HepG2 (cell line): ENCODE results near the gene SPAG7. TPM values are rescaled to one million over a fixed set of nuclear protein-coding genes. Genes with fewer than 3 reads are reported as not detected.

Experiments used
- BHLHE40 ChIP-seq: IDR thresholded peaks from 2 replicates; pipeline ENCODE4 v1.6.1; 2011; ENCODE audit warnings: low read length, improper control_type of control experiment
- HIC2 ChIP-seq: sonication (generic); formaldehyde crosslinking; IDR thresholded peaks from 2 replicates; pipeline ENCODE4 v1.9.0; 2022; ENCODE audit warnings: low read depth, missing genetic modification reagents
- MED13 ChIP-seq: sonication (generic); formaldehyde crosslinking; IDR thresholded peaks from 2 replicates; pipeline ENCODE4 v1.5.0; 2020; ENCODE audit warnings: missing genetic modification reagents
- MIER3 ChIP-seq: IDR thresholded peaks from 2 replicates; pipeline ENCODE4 v1.6.1; 2016; ENCODE audit warnings: missing compliant biosample characterization, borderline replicate concordance
- PRMT3 ChIP-seq: sonication (generic); formaldehyde crosslinking; IDR thresholded peaks from 2 replicates; pipeline ENCODE4 v1.8.1; 2022; ENCODE audit warnings: low read depth, mild to moderate bottlenecking, moderate library complexity, missing genetic modification reagents, borderline replicate concordance
- SAP130 ChIP-seq: IDR thresholded peaks from 2 replicates; pipeline ENCODE4 v1.6.1; 2016; ENCODE audit warnings: low read depth
- SRSF1 ChIP-seq: fragments of 200-400 bp; formaldehyde crosslinking; optimal IDR thresholded peaks from 2 replicates; pipeline ENCODE3; 2017; ENCODE audit warnings: mild to moderate bottlenecking, low read depth, low read length, moderate library complexity
- STAG1 ChIP-seq: sonication (generic); formaldehyde crosslinking; IDR thresholded peaks from 2 replicates; pipeline ENCODE4 v1.4.0; 2020; ENCODE audit warnings: missing genetic modification reagents
- TCF7 ChIP-seq: sonication (generic); IDR thresholded peaks from 2 replicates; pipeline ENCODE4 v1.6.1; 2016; ENCODE audit warnings: antibody characterized with exemption, low read depth
- ZBTB26 ChIP-seq: IDR thresholded peaks from 2 replicates; pipeline ENCODE4 v1.6.1; 2016; ENCODE audit warnings: missing compliant biosample characterization, missing genetic modification reagents, borderline replicate concordance
- ZBTB49 ChIP-seq: sonication (generic); formaldehyde crosslinking; IDR thresholded peaks from 2 replicates; pipeline ENCODE4 v1.4.0; 2020; ENCODE audit warnings: missing genetic modification reagents, borderline replicate concordance
- ZNF18 ChIP-seq: sonication (generic); formaldehyde crosslinking; IDR thresholded peaks from 2 replicates; pipeline ENCODE4 v1.8.0; 2022; ENCODE audit warnings: mild to moderate bottlenecking, missing genetic modification reagents; ENCODE audit not compliant: insufficient replicate concordance
- ZNF225 ChIP-seq: sonication (generic); formaldehyde crosslinking; IDR thresholded peaks from 2 replicates; pipeline ENCODE4 v1.4.0; 2020; ENCODE audit warnings: mild to moderate bottlenecking, missing genetic modification reagents
- ZNF256 ChIP-seq: sonication (generic); formaldehyde crosslinking; conservative IDR thresholded peaks from 2 replicates; pipeline ENCODE4 v1.4.0; 2020; ENCODE audit warnings: missing genetic modification reagents
- ZNF30 ChIP-seq: sonication (generic); formaldehyde crosslinking; IDR thresholded peaks from 2 replicates; pipeline ENCODE4 v1.5.0; 2020; ENCODE audit warnings: mild to moderate bottlenecking, missing genetic modification reagents
- ZNF441 ChIP-seq: sonication (generic); formaldehyde crosslinking; IDR thresholded peaks from 2 replicates; pipeline ENCODE4 v1.7.0; 2021; ENCODE audit warnings: missing genetic modification reagents, borderline replicate concordance
- ZNF484 ChIP-seq: sonication (generic); formaldehyde crosslinking; IDR thresholded peaks from 2 replicates; pipeline ENCODE4 v1.5.1; 2020; ENCODE audit warnings: mild to moderate bottlenecking, low read depth, missing genetic modification reagents, borderline replicate concordance
- ZNF556 ChIP-seq: sonication (generic); formaldehyde crosslinking; IDR thresholded peaks from 2 replicates; pipeline ENCODE4 v1.4.0; 2020; ENCODE audit warnings: mild to moderate bottlenecking, missing genetic modification reagents, borderline replicate concordance
- ZNF605 ChIP-seq: sonication (generic); formaldehyde crosslinking; IDR thresholded peaks from 2 replicates; pipeline ENCODE4 v1.8.0; 2022; ENCODE audit warnings: mild to moderate bottlenecking, missing genetic modification reagents
- ZNF7 ChIP-seq: IDR thresholded peaks from 2 replicates; pipeline ENCODE4 v1.6.1; 2016; ENCODE audit warnings: missing biosample characterization, missing genetic modification reagents
- ZNF790 ChIP-seq: sonication (generic); formaldehyde crosslinking; IDR thresholded peaks from 2 replicates; pipeline ENCODE4 v1.8.0; 2022; ENCODE audit warnings: missing genetic modification reagents, mild to moderate bottlenecking, borderline replicate concordance
- polyA plus RNA-seq, 8 experiments: library from polyadenylated mRNA; depleted of rRNA in 3 of 8; stranded (reverse) in 7 of 8; unstranded in 1 of 8; fragments of >200 nt; fragmentation: Illumina TruSeq in 4 of 8; extraction: Trizol in 4 of 8; gene quantifications; 2 replicates each; pipeline versions ENCODE4 v1.2.1 to v1.2.3, GENCODE V29; 2011 to 2016; ENCODE audit warnings: low read depth in 4 of 8, missing spikeins in 1 of 8, mixed read lengths in 1 of 8; ENCODE audit not compliant: insufficient read depth in 1 of 8
- total RNA-seq, 5 experiments: library from RNA; depleted of rRNA; stranded (reverse); fragments of >200 nt; fragmentation: Illumina TruSeq; extraction: Trizol; gene quantifications; 2 replicates each; pipeline ENCODE4 v1.2.3, GENCODE V29; 2016; ENCODE audit warnings: low read depth in 1 of 5

Gene SPAG7
- total and polyA plus RNA-seq, 2 of the 13 experiments (the other 11 are each of a cell fraction or from before 2014, with no cell fraction given), result 51.0 to 59.0 TPM

- TF ChIP-seq ZNF18 (CRISPR knock-in tag), result no peak
- no peak for TF ChIP-seq SRSF1
- 0 out of 2 replicates have a peak, but pooled peaks have one; percentile 41 for TF ChIP-seq ZNF605 (CRISPR knock-in tag)
- TF ChIP-seq BHLHE40, result no peak
- no peak for TF ChIP-seq ZNF30 (CRISPR knock-in tag)
- TF ChIP-seq ZNF7, result no peak
- no peak for TF ChIP-seq ZNF556
- TF ChIP-seq ZNF256 (CRISPR knock-in tag), result no peak
- no peak for TF ChIP-seq ZBTB26 (CRISPR knock-in tag)
- no peak for TF ChIP-seq ZBTB49
- no peak for TF ChIP-seq ZNF790 (CRISPR knock-in tag)
- TF ChIP-seq ZNF441 (CRISPR knock-in tag), result no peak
- no peak for TF ChIP-seq HIC2 (CRISPR knock-in tag)
- TF ChIP-seq ZNF484 (CRISPR knock-in tag), result no peak
- TF ChIP-seq MIER3 (CRISPR knock-in tag), result no peak
- no peak for TF ChIP-seq ZNF225 (CRISPR knock-in tag)
- TF ChIP-seq PRMT3, result no peak
- peak; percentile 51 for TF ChIP-seq SAP130 (CRISPR knock-in tag)
- TF ChIP-seq TCF7, result no peak
- TF ChIP-seq STAG1 (CRISPR knock-in tag), result peak; percentile 71
- TF ChIP-seq MED13, result no peak
Observed at GRCh38 chr17:4934173-4934979, 33.2 kb downstream of the SPAG7 start (continued).
